Ascending aorta (tissue), 2 donors: ENCODE results near the gene STK4. TPM values are rescaled to one million over a fixed set of nuclear protein-coding genes. Genes with fewer than 3 reads are reported as not detected.

Experiments used
- DNase-seq, 2 donors: peaks; one replicate each; pipeline ENCODE4 v3.0.0-alpha.2; 2019; ENCODE audit warnings: low spot score in 2 of 2
- H3K27ac ChIP-seq, 2 donors: fragments of 200-600 bp; sonication (generic); one replicate each; pipeline ENCODE4 v1.5.1; 2016 to 2017; ENCODE audit warnings: mild to moderate bottlenecking in 1 of 2
- H3K27me3 ChIP-seq: fragments of 200-600 bp; sonication (generic); one replicate; pipeline ENCODE4 v1.5.1; 2017
- H3K36me3 ChIP-seq, 2 donors: fragments of 200-600 bp; sonication (generic); one replicate each; pipeline ENCODE4 v1.5.1; 2016
- H3K4me1 ChIP-seq, 2 donors: fragments of 200-600 bp; sonication (generic); one replicate each; pipeline ENCODE4 v1.5.1; 2016 to 2017; ENCODE audit warnings: mild to moderate bottlenecking in 1 of 2
- H3K4me3 ChIP-seq, 2 donors: fragments of 200-600 bp; sonication (generic); one replicate each; pipeline ENCODE4 v1.5.1; 2016 to 2017; ENCODE audit warnings: mild to moderate bottlenecking in 1 of 2
- H3K9me3 ChIP-seq, 2 donors: fragments of 200-600 bp; sonication (generic); one replicate each; pipeline ENCODE4 v1.5.1; 2016
- CTCF ChIP-seq, 3 experiments: fragments of 200-600 bp in 2 of 3; fragments of 450-650 bp in 1 of 3; sonication (generic) in 2 of 3; IDR thresholded peaks; one replicate each; pipeline ENCODE4 v1.5.1; 2016 to 2019; ENCODE audit warnings: antibody characterized with exemption in 3 of 3, mild to moderate bottlenecking in 1 of 3, moderate library complexity in 1 of 3
- intact Hi-C: fragments of 100-400 bp; cut with DNase I; formaldehyde crosslinking; loops from one replicate; pipeline ENCODE4 v1.15.1; 2023
- total RNA-seq: library from RNA; depleted of rRNA; stranded (reverse); fragments of >200 nt; gene quantifications from one replicate; pipeline ENCODE4 v1.1.0, GENCODE V29; 2016

The STK4 gene
- total RNA-seq, 1 donor from 2014 or later = 20.6 TPM

GRCh38 chr20:45067087-45067486 lies 100.8 kb downstream of the STK4 start:
- TF ChIP-seq CTCF (IDR thresholded peaks at IDR 0.05) = no peak

GRCh38 chr20:45067558-45067957 lies 101.2 kb downstream of the STK4 start:
- intact Hi-C loops = no loop called here
- H3K9me3 ChIP-seq = no peaks in the 10 kb centered on the region
- no peaks in the 10 kb centered on the region for H3K27me3 ChIP-seq
- no peak overlapping the region for H3K27ac ChIP-seq
- no peak for TF ChIP-seq CTCF (IDR thresholded peaks at IDR 0.05)
- no peak for DNase-seq
- H3K36me3 ChIP-seq = peaks cover 2 to 6% of the 10 kb centered on the region in 2 donors
- H3K4me3 ChIP-seq = no peak overlapping the region
- no peaks in the 10 kb centered on the region for H3K4me1 ChIP-seq

More at GRCh38 chr20:45067087-45067486, 100.8 kb downstream of the STK4 start:
- H3K4me1 ChIP-seq = no peaks in the 10 kb centered on the region
- no peaks in the 10 kb centered on the region for H3K27me3 ChIP-seq
- peaks cover 2 to 6% of the 10 kb centered on the region in 2 donors for H3K36me3 ChIP-seq
- H3K4me3 ChIP-seq = no peak overlapping the region
- no peak overlapping the region for H3K27ac ChIP-seq
- intact Hi-C loops = no loop called here
- no peaks in the 10 kb centered on the region for H3K9me3 ChIP-seq
- no peak for DNase-seq

- H3K9me3 ChIP-seq = no peaks in the 10 kb centered on the region
- intact Hi-C loops = no loop called here
- TF ChIP-seq CTCF (IDR thresholded peaks at IDR 0.05) = no peak
- H3K4me3 ChIP-seq = no peak overlapping the region
- H3K36me3 ChIP-seq = peaks cover 4 to 10% of the 10 kb centered on the region in 2 donors
- H3K27ac ChIP-seq = no peak overlapping the region
- no peak for DNase-seq
- H3K4me1 ChIP-seq = no peaks in the 10 kb centered on the region
- H3K27me3 ChIP-seq = no peaks in the 10 kb centered on the region
Measured at GRCh38 chr20:45069261-45069660, 102.9 kb downstream of the STK4 start.

- no peaks in the 10 kb centered on the region for H3K27me3 ChIP-seq
Measured at GRCh38 chr20:45070932-45071632, 104.8 kb downstream of the STK4 start.

GRCh38 chr20:45072066-45072465 lies 105.8 kb downstream of the STK4 start:
- no peaks in the 10 kb centered on the region for H3K9me3 ChIP-seq
- no peak overlapping the region for H3K27ac ChIP-seq
- no peak overlapping the region for H3K4me3 ChIP-seq
- no peaks in the 10 kb centered on the region for H3K27me3 ChIP-seq
- no peak for TF ChIP-seq CTCF (IDR thresholded peaks at IDR 0.05)
- H3K36me3 ChIP-seq = peaks cover 19 to 38% of the 10 kb centered on the region in 2 donors
- intact Hi-C loops = no loop called here
- DNase-seq = no peak
- H3K4me1 ChIP-seq = no peaks in the 10 kb centered on the region

More at GRCh38 chr20:45070932-45071632, 104.8 kb downstream of the STK4 start:
- peaks cover 15 to 28% of the 10 kb centered on the region in 2 donors for H3K36me3 ChIP-seq
- no peak for DNase-seq
- no peak overlapping the region for H3K4me3 ChIP-seq
- no peak for TF ChIP-seq CTCF (IDR thresholded peaks at IDR 0.05)
- intact Hi-C loops = no loop called here
- H3K4me1 ChIP-seq = no peaks in the 10 kb centered on the region
- no peaks in the 10 kb centered on the region for H3K9me3 ChIP-seq
- no peak overlapping the region for H3K27ac ChIP-seq
